Tibial artery (tissue), 4 donors: ENCODE results near the gene GPRIN1.

Experiments
- DNase-seq, 2 donors: peaks; one replicate each; pipeline ENCODE4 v3.0.0-alpha.2; 2019
- H3K27ac ChIP-seq, 2 donors: fragments of 200-600 bp; sonication (generic) in 1 of 2; 1 replicate in 1 of 2; 2 replicates in 1 of 2; pipeline ENCODE4 v1.5.1; 2018 to 2019; ENCODE audit warnings: mild to moderate bottlenecking in 1 of 2
- H3K27me3 ChIP-seq, 2 donors: fragments of 200-600 bp; sonication (generic) in 1 of 2; one replicate each; pipeline versions ENCODE4 v1.5.1 to v1.6.0; 2016 to 2019
- H3K36me3 ChIP-seq, 3 donors: fragments of 200-600 bp; sonication (generic) in 2 of 3; one replicate each; pipeline ENCODE4 v1.5.1; 2016 to 2019; ENCODE audit warnings: mild to moderate bottlenecking in 2 of 3
- H3K4me1 ChIP-seq, 4 donors: fragments of 200-600 bp; sonication (generic) in 2 of 4; 1 replicate in 3 of 4; 2 replicates in 1 of 4; pipeline ENCODE4 v1.5.1; 2016 to 2019
- H3K4me3 ChIP-seq, 2 donors: fragments of 200-600 bp; sonication (generic) in 1 of 2; 1 replicate in 1 of 2; 2 replicates in 1 of 2; pipeline ENCODE4 v1.5.1; 2018 to 2019; ENCODE audit warnings: mild to moderate bottlenecking in 2 of 2
- H3K9me3 ChIP-seq, 3 donors: fragments of 200-600 bp; sonication (generic) in 1 of 3; one replicate each; pipeline ENCODE4 v1.5.1; 2016 to 2019
- intact Hi-C: fragments of 100-400 bp; cut with DNase I; formaldehyde crosslinking; loops from one replicate; pipeline ENCODE4 v1.15.0; 2023; ENCODE audit warnings: low total_unique reads
- TF ChIP-seq, protein P1 (sequence below), 2 experiments: fragments of 200-600 bp in 1 of 2; fragments of 450-650 bp in 1 of 2; IDR thresholded peaks; one replicate each; pipeline ENCODE4 v1.5.1; 2017 to 2019; ENCODE audit warnings: antibody characterized with exemption in 2 of 2, mild to moderate bottlenecking in 1 of 2, moderate library complexity in 1 of 2

The GPRIN1 gene

DNA sequence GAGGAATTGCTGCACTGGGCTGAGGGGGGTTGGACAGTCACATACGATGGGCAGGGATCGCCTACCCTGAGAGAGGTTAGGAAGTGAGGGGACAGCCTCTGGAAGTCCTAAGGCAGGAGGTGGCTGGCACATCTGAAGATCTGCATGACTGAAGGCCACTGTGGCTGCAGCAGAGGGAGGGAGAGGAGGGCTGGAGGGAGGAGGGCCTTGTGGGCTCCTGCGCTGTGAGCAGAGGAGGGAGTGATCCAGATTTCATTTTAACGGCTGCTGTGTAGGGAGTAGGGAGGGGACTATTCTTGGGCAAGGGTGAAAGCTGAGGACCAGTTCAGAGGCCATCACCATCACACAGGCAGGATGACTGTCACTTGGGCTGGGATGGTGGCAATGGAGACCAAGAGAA, 27.6 kb upstream of the GPRIN1 start:
- H3K27me3 ChIP-seq = peaks cover 0 to 12% of the 10 kb centered on the region in 2 donors
- peaks cover 0 to 6% (median 0%) of the 10 kb centered on the region in 4 donors for H3K4me1 ChIP-seq
- no peak overlapping the region for H3K4me3 ChIP-seq
- H3K9me3 ChIP-seq = no peaks in the 10 kb centered on the region
- intact Hi-C loops = no loop called here
- no peak for DNase-seq
- no peaks in the 10 kb centered on the region for H3K36me3 ChIP-seq
- TF ChIP-seq, protein P1, sequence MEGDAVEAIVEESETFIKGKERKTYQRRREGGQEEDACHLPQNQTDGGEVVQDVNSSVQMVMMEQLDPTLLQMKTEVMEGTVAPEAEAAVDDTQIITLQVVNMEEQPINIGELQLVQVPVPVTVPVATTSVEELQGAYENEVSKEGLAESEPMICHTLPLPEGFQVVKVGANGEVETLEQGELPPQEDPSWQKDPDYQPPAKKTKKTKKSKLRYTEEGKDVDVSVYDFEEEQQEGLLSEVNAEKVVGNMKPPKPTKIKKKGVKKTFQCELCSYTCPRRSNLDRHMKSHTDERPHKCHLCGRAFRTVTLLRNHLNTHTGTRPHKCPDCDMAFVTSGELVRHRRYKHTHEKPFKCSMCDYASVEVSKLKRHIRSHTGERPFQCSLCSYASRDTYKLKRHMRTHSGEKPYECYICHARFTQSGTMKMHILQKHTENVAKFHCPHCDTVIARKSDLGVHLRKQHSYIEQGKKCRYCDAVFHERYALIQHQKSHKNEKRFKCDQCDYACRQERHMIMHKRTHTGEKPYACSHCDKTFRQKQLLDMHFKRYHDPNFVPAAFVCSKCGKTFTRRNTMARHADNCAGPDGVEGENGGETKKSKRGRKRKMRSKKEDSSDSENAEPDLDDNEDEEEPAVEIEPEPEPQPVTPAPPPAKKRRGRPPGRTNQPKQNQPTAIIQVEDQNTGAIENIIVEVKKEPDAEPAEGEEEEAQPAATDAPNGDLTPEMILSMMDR (IDR thresholded peaks at IDR 0.05) = no peak
- no peak overlapping the region for H3K27ac ChIP-seq

DNA sequence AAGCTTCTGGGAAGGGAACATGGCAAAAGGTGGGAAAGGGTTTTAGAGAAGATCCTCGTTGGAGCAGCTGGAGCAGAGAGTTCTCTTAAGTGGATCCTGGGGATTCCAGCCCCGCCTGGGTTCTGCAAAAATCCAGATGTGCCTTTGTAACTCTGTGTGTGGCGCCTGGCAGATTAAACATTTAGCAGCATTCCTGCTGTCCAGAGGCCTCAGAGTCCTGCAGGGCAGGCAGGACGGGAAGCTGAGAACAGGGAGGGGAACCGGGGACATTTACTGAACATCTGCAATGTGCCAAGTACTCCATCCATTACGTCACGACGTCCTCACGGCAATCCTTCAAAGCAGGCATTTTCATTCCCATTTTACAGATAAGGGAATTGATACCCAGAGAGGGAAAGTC, 26.5 kb upstream of the GPRIN1 start:
- intact Hi-C loops = no loop called here
- TF ChIP-seq, protein P1 (IDR thresholded peaks at IDR 0.05) = no peak
- H3K36me3 ChIP-seq = no peaks in the 10 kb centered on the region
- H3K9me3 ChIP-seq = no peaks in the 10 kb centered on the region
- H3K4me3 ChIP-seq = no peak overlapping the region
- H3K27me3 ChIP-seq = peaks cover 0 to 23% of the 10 kb centered on the region in 2 donors
- H3K4me1 ChIP-seq = peaks cover 0 to 6% (median 0%) of the 10 kb centered on the region in 4 donors
- DNase-seq = no peak
- no peak overlapping the region for H3K27ac ChIP-seq

DNA sequence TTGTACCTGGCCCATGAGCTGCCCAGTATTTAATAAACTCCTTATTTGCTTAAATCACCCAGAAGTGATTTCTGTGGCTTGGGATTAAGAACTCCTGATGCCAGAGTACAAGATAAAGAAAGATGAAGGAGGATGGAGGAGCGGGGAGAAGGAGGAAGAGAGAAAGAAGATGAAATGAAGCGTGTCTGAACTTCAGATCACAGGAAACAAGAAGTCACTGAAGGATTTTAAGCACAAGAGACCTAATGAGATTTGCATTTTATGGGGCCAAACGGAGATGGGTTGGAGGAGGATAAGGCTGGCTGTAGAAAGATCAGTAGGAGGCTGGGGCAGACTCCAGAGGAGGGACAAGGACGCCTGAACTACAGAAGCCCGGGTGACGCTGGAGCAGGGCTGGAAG, 23.6 kb upstream of the GPRIN1 start:
- Histone ChIP-seq H3K27ac (no peak overlapping the region), H3K9me3 (no peaks in the 10 kb centered on the region), H3K36me3 (no peaks in the 10 kb centered on the region), H3K4me3 (no peak overlapping the region), H3K4me1 (peaks cover 0 to 18% (median 16%) of the 10 kb centered on the region in 4 donors), H3K27me3 (peaks cover 0 to 52% of the 10 kb centered on the region in 2 donors)
- intact Hi-C loops = no loop called here
- TF ChIP-seq, protein P1 (IDR thresholded peaks at IDR 0.05) = no peak
- DNase-seq = no peak

DNA sequence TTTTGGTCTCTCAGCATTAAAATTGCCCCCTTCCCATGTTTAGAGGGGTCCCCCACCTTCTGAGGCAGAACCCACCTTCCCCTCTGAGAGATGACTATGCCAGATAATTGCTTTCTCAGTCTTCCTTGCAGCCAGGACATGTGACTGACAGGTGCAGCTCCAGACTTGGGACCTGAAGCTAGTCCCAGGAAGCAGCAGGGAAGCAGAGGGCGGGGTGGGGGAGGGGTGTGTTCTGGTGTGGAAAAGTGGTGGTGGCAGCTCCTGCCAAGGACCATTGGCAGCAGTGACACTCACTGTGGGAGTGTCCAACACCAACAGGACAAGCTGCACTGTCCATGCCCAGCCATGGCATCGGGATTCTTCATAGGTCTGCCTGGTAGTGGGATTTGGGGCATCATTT, 22.8 kb upstream of the GPRIN1 start:
- no peak overlapping the region for H3K4me3 ChIP-seq
- intact Hi-C loops = no loop called here
- DNase-seq = no peak
- no peaks in the 10 kb centered on the region for H3K36me3 ChIP-seq
- H3K9me3 ChIP-seq = no peaks in the 10 kb centered on the region
- H3K4me1 ChIP-seq = peaks cover 0 to 18% (median 16%) of the 10 kb centered on the region in 4 donors
- peaks cover 0 to 60% of the 10 kb centered on the region in 2 donors for H3K27me3 ChIP-seq
- H3K27ac ChIP-seq = no peak overlapping the region
- TF ChIP-seq, protein P1 (IDR thresholded peaks at IDR 0.05) = no peak

DNA sequence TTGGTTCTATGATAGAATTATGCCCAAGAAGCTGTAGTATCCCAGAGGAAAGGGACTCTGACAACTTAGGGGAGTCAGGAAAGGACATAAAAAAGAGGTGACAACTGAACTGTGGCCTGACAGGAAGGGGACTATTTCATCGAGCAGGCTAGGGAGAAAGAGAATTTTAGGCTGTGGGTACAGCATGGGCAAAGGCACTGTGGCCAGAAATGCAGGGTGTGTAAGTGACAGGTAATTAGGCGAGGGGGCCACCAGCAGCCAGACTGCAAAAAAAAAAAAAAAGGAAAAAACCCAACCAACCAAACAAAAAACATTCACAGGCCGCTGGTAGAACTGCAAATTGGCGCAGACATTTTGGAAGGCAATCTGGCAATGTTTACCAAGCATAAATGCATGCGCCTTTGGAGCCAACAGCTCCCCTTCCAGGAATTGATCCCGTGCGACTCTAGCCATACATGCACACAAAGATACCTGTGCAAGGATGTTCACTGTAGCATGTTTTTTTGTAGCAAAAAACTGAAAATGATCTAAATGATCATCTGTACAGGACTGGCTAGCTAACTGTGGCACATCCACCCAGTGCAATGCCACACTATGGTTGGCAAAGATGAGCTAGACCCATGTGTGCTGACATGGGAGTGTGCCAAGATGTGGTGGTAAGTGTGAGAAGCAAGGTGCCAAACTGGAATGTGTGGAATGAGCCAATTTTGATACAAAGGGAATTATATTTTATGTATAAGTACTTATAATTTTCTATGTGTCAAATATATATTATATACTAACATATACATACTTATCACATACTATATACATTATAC, 21.6 kb upstream of the GPRIN1 start:
- Histone ChIP-seq H3K27me3 (peaks cover 0 to 72% of the 10 kb centered on the region in 2 donors), H3K36me3 (no peaks in the 10 kb centered on the region), H3K4me1 (peaks cover 0 to 18% (median 16%) of the 10 kb centered on the region in 4 donors), H3K27ac (no peak overlapping the region), H3K4me3 (no peak overlapping the region), H3K9me3 (no peaks in the 10 kb centered on the region)
- TF ChIP-seq, protein P1 (IDR thresholded peaks at IDR 0.05) = no peak
- intact Hi-C loops = no loop called here
- no peak for DNase-seq
